Smooth muscle cell (in vitro differentiated cells): Measurements from ENCODE around the gene ZFAND6. TPM values are rescaled to one million over a fixed set of nuclear protein-coding genes. Genes with fewer than 3 reads are reported as not detected.

Experiments used
- DNase-seq: peaks from one replicate; lab custom pipeline; 2025; ENCODE audit not compliant: unreplicated experiment; lab: John Stamatoyannopoulos, UW
- H2AFZ ChIP-seq: fragments of 200-600 bp; sonication (generic); 2 replicates; pipeline ENCODE4 v1.6.0; 2016; ENCODE audit warnings: antibody characterized with exemption, low read depth, mild to moderate bottlenecking
- H3F3A ChIP-seq: fragments of 200-600 bp; sonication (generic); 2 replicates; pipeline ENCODE4 v1.6.0; 2017; ENCODE audit warnings: antibody characterized with exemption, low read depth
- H3K27ac ChIP-seq: fragments of 200-600 bp; sonication (generic); 2 replicates; pipeline ENCODE4 v1.5.1; 2016; ENCODE audit warnings: low read depth, mild to moderate bottlenecking
- H3K27me3 ChIP-seq: fragments of 200-600 bp; sonication (generic); 2 replicates; pipeline ENCODE4 v1.6.1; 2016; ENCODE audit warnings: low read depth, mild to moderate bottlenecking
- H3K36me3 ChIP-seq: fragments of 200-600 bp; sonication (generic); 2 replicates; pipeline ENCODE4 v1.5.1; 2016; ENCODE audit warnings: low read depth
- H3K4me1 ChIP-seq: fragments of 200-600 bp; sonication (generic); 2 replicates; pipeline ENCODE4 v1.5.1; 2016; ENCODE audit warnings: low read depth
- H3K4me2 ChIP-seq: fragments of 200-600 bp; sonication (generic); 2 replicates; pipeline ENCODE4 v1.6.0; 2016; ENCODE audit warnings: mild to moderate bottlenecking
- H3K4me3 ChIP-seq: fragments of 200-600 bp; sonication (generic); 2 replicates; pipeline ENCODE4 v1.5.1; 2016; ENCODE audit warnings: mild to moderate bottlenecking
- H3K79me2 ChIP-seq: fragments of 200-600 bp; sonication (generic); 2 replicates; pipeline ENCODE4 v1.6.0; 2016; ENCODE audit warnings: low read depth, mild to moderate bottlenecking
- H3K9ac ChIP-seq: fragments of 200-600 bp; sonication (generic); 2 replicates; pipeline ENCODE4 v1.6.0; 2016; ENCODE audit warnings: low read depth
- H3K9me3 ChIP-seq: fragments of 200-600 bp; sonication (generic); replicated peaks from 2 replicates; pipeline ENCODE4 v1.5.1; 2016; ENCODE audit warnings: low read depth
- H4K20me1 ChIP-seq: fragments of 200-600 bp; sonication (generic); 2 replicates; pipeline ENCODE4 v1.6.0; 2016; ENCODE audit warnings: low read depth
- WGBS: methylation state at CpG from one replicate; pipeline ENCODE4 v1.1.7; 2016; ENCODE audit warnings: low lambda C conversion rate; 5-methylcytosine and 5-hydroxymethylcytosine counted together
- polyA plus RNA-seq: library from polyadenylated mRNA; unstranded; fragments of >200 nt; fragmentation: Nextera tagmentation; extraction: Ambion mirVana; gene quantifications from 2 replicates; pipeline ENCODE4 v1.2.1, GENCODE V29; 2016
- total RNA-seq: library from RNA; depleted of rRNA; stranded (reverse); fragments of >200 nt; gene quantifications from 2 replicates; pipeline ENCODE4 v1.2.3, GENCODE V29; 2014
- TF ChIP-seq, protein P1 (sequence below): fragments of 200-600 bp; sonication (generic); IDR thresholded peaks from 2 replicates; pipeline ENCODE4 v1.5.1; 2017; ENCODE audit warnings: borderline replicate concordance, mild to moderate bottlenecking, antibody characterized with exemption; ENCODE audit not compliant: insufficient read depth, poor library complexity, severe bottlenecking

ZFAND6 gene
- total and polyA plus RNA-seq, 2 experiments from 2014 or later = 81.9 to 144 TPM

- Histone ChIP-seq H3K27ac (no peak overlapping the region), H3K4me3 (no peak overlapping the region), H2AFZ (no peak overlapping the region), H3K36me3 (no peaks in the 10 kb centered on the region), H3K9ac (no peak overlapping the region), H3K4me1 (no peaks in the 10 kb centered on the region), H3K9me3 (no peaks in the 10 kb centered on the region), H4K20me1 (no peaks in the 10 kb centered on the region), H3K27me3 (no peaks in the 10 kb centered on the region), H3K79me2 (no peaks in the 10 kb centered on the region), H3F3A (no peaks in the 10 kb centered on the region), H3K4me2 (no peak overlapping the region)
- no peak for DNase-seq
- WGBS = 82% methylated on average over 4 of the region's 4 CpGs
- TF ChIP-seq, protein P1, sequence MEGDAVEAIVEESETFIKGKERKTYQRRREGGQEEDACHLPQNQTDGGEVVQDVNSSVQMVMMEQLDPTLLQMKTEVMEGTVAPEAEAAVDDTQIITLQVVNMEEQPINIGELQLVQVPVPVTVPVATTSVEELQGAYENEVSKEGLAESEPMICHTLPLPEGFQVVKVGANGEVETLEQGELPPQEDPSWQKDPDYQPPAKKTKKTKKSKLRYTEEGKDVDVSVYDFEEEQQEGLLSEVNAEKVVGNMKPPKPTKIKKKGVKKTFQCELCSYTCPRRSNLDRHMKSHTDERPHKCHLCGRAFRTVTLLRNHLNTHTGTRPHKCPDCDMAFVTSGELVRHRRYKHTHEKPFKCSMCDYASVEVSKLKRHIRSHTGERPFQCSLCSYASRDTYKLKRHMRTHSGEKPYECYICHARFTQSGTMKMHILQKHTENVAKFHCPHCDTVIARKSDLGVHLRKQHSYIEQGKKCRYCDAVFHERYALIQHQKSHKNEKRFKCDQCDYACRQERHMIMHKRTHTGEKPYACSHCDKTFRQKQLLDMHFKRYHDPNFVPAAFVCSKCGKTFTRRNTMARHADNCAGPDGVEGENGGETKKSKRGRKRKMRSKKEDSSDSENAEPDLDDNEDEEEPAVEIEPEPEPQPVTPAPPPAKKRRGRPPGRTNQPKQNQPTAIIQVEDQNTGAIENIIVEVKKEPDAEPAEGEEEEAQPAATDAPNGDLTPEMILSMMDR = no peak
Measured at GRCh38 chr15:80140909-80141308, 81.4 kb downstream of the ZFAND6 start.

DNA sequence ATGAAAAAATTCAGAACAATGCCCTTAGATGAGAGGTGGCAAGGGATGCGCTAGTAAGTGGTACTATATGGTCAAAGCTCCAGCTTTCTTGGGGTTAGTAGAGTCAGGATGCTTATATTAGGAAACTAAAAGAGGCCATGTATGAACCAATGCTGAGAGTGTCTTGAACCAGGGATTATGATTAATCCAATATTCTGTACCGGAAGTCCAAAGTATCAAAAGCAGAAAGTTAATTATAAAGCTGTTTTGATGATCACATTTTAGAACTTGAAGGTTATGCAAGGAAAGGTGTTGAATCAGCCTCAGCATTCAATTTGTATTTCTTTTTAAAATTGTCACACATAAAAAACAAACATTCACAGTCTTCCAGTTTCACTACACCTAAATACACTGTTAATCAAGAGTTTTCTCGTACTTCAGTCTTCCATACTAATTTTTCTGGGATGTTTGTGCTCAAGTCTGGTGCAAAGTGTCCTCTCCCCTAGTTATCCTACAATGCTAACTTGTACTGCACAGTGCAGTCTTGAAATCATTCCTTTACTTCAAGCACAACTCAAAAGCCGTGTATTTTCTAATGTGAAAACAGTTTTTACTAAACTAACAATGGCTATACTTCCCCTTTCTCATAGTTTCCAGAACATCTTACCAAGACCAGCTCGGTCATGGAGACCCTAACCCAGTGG is 82.6 kb downstream of the ZFAND6 start:
- no peak for DNase-seq
- TF ChIP-seq, protein P1 = no peak
- no peaks in the 10 kb centered on the region for H4K20me1 ChIP-seq
- no peaks in the 10 kb centered on the region for H3K9me3 ChIP-seq
- H3K79me2 ChIP-seq = no peaks in the 10 kb centered on the region
- H2AFZ ChIP-seq = no peak overlapping the region
- no peak overlapping the region for H3K27ac ChIP-seq
- no peaks in the 10 kb centered on the region for H3K4me1 ChIP-seq
- no peak overlapping the region for H3K4me2 ChIP-seq
- no peak overlapping the region for H3K9ac ChIP-seq
- no peaks in the 10 kb centered on the region for H3K27me3 ChIP-seq
- no peak overlapping the region for H3K4me3 ChIP-seq
- H3F3A ChIP-seq = no peaks in the 10 kb centered on the region
- WGBS = 97% methylated on average over 5 of the region's 5 CpGs
- no peaks in the 10 kb centered on the region for H3K36me3 ChIP-seq

DNA sequence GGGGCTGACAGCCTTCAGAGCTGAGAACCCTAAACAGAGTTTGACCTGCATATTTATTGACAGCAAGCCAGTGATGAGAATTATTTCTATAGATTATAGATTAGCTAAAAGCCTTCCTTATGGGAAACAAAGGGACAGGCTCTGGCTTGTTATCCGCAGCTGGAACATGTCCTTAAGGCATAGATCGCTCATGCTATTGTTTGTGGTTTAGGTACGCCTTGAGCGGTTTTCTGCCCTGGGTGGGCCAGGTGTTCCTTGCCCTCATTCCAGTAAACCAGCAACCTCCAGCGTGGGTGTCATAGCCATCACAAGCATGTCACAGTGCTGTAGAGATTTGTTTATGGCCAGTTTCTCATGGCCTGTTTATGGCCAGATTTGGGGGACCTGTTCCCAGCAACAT is 83.2 kb downstream of the ZFAND6 start:
- 59% methylated on average over 5 of the region's 5 CpGs for WGBS

More for the DNA sequence above, 83.2 kb downstream of the ZFAND6 start:
- H3K9ac ChIP-seq = no peak overlapping the region
- H2AFZ ChIP-seq = no peak overlapping the region
- no peak overlapping the region for H3K27ac ChIP-seq
- TF ChIP-seq, protein P1 = no peak
- H3K27me3 ChIP-seq = no peaks in the 10 kb centered on the region
- no peaks in the 10 kb centered on the region for H3K79me2 ChIP-seq
- no peaks in the 10 kb centered on the region for H3K4me1 ChIP-seq
- no peak overlapping the region for H3K4me2 ChIP-seq
- no peaks in the 10 kb centered on the region for H4K20me1 ChIP-seq
- H3K4me3 ChIP-seq = no peak overlapping the region
- no peaks in the 10 kb centered on the region for H3K36me3 ChIP-seq
- no peaks in the 10 kb centered on the region for H3K9me3 ChIP-seq
- H3F3A ChIP-seq = no peaks in the 10 kb centered on the region
- no peak for DNase-seq
